CD4-positive, alpha-beta T cell treated with Interferon alpha-2 for 1 hour (primary cell): ENCODE results near the gene TMEM131.
"Not testable (repeated sequence)": the region's sequence is repeated elsewhere in the genome, so short reads cannot be mapped to it uniquely, and the experiment has no call there.

Experiments
- DNase-seq, 2 donors: peaks; one replicate each; pipeline ENCODE4 v3.0.0-alpha.2; 2020 to 2022

The TMEM131 gene

DNA sequence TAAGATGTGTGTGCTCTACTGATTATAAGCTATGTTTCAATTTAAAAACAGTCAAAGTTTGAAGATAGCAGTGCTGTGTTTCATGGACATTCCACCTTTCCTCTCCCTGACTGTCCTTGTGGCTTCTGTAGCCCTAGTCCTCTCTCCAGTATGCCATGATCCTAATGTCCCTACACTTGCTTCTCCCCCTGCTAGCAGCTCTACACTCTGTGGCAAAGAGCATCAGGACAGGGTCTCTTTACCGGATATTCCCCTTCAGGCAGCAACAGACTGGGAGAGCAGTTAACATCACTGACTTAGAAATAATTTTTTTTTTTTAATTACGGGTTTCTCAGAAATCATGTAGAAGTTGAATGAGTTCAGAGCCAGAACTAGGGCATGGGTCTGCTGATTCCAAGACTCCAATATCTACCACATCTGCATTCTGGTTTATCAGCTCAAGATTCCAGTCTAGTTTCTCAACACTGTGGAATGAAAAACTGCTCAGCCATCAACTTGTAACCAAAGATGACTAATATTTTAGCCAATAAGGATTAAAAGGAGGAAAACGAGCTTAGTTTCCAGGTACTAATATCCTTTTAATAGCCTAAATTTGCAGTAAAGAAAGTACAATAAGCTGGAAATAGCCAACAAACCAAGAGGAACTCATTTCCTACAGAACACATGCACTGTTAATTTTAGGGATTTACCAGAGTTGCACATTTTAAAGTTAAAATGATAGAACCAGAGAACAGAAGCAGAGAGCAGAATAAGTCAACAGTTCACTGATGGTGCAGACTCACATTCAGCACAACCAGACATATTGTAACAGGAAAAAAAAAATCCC lies 45.2 kb downstream of the TMEM131 start:
- no peak for DNase-seq

DNA sequence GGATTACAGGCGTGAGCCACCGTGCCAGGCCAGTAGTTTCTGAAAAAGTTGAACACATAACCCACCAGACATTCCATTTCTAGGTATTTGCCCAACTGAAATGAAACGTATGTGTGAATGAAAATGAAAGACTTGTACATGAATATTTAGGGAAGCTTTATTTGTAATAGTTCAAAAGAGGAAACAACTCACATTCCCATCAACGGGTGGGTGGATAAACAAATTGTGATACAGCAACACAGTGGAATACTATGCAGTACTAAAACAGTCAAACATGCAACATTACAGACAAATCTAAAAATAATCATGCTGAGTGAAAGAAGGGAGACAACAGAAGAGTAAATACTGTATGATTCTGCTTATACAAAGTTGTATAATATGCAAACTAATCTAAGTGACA lies 46.8 kb downstream of the TMEM131 start:
- no peak for DNase-seq

DNA sequence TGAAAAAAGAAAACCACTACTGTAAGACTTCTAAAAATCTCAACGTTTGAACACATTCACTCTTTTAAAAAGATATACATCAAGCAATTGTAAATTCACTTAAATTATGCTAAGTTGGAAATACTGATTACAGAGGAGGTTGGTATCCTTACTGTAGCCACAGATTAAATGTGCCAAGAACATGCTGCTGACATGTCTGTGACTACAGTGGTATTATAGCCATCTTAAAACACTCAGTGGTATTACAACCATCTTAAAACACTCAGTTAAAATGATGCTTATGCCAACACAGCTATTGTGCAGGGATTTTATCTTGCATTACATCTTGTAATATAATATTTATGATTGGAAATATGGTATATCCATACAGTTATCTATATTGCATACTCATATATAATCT lies 50.0 kb downstream of the TMEM131 start:
- DNase-seq: no peak

DNA sequence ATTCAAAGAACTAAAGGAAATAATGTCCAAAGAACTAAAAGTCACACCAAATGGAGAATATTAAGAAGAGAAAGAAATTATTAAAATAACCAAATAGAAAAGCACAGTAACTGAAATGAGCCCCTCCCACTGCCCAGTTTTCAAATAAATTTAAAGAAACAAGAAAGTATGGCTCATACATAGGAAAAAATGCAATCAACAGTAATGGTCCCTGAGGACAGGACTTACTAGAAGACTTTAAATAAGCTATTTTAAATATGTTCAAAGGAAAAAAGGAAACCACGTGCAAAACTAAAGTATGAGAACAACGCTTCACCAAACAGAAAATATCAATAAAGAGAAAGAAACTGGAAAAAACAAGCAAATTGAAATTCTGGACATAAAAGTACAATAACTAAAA lies 58.9 kb downstream of the TMEM131 start:
- no peak for DNase-seq

DNA sequence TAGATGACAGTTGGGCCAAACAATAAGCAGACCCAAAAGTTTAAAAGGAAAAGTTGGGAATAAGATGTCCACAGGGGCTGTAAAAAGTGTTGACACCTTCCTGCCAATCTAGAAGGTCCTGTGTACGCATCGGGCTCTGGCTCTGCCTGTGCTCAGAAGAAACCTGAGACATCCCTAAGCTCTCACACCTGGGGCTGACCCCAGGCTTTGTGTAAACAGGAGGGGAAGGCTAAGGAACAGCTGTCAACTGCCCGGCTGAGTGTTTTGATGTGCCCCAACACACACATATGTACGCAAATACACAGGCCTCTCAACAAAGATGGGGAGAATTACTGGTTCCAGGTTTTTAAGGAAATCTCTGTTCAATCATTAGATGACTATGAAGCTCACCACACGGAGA lies 59.5 kb downstream of the TMEM131 start:
- DNase-seq: no peak

DNA sequence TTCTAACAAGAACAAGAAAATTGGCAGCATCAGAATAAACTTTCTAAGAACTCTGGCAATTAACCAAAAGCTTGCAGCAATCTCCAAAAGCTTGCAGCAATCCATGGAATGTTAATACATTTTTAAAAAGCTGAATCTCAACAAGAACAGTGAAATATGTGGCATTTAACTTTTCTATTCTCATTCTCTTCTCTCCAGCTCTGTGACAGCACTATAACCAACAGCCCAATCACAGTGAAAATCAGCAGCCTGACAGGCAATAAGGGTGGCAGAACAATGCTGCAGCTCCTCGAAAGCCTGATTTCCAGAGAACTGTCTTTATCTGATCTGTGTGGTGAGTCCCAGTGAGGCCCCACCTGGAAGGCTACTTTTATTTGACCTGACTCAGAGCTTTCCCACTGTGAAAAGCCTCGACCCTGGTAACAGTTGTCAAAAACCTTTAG lies 60.0 kb downstream of the TMEM131 start:
- no peak for DNase-seq

DNA sequence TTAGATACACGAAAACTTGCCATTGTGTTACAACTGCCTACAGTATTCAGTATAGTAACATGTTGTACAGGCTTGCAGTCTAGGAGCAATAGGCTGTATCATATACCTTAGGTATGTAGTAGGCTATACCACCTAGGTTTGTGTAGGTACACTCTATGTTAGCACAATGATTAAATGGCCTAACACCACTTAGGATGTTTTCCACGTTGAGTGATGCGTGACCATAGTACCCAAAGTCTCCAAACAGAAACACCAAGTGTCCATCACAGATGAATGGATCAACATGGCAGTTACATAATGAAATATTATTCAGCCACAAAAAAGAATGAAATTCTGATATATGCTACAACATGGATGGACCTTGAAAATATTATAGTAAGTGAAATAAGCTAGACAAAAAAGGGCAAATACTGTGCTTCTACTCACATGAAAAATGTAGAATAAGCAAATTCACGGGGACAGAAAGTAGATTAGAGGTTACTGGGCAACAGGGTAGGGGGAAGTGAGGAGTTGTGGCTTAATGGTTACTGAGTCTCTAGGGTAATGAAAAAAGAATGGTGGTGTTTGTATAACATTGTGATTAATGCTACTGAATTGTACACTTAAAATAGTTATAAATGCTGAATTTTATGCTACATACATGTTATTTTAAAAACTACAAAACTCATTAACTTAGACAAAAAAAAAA lies 62.6 kb downstream of the TMEM131 start:
- no peak for DNase-seq

DNA sequence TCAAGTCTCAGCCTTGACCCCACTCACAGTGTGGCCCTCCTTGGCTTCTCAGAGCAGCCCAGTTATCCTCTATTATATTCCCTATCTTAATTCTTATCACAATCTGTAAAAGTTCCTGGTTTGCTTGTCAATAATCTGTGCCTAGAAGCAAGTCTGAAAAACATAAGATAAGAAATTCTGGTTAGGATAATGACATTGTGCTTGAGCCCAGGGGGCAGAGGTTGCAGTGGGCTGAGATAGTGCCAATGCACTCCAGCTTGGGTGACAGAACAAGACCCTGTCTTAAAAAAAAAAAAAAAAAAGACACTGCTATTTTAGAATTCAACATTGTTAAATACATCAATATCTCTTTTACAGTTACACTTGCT lies 63.9 kb downstream of the TMEM131 start:
- no peak for DNase-seq

DNA sequence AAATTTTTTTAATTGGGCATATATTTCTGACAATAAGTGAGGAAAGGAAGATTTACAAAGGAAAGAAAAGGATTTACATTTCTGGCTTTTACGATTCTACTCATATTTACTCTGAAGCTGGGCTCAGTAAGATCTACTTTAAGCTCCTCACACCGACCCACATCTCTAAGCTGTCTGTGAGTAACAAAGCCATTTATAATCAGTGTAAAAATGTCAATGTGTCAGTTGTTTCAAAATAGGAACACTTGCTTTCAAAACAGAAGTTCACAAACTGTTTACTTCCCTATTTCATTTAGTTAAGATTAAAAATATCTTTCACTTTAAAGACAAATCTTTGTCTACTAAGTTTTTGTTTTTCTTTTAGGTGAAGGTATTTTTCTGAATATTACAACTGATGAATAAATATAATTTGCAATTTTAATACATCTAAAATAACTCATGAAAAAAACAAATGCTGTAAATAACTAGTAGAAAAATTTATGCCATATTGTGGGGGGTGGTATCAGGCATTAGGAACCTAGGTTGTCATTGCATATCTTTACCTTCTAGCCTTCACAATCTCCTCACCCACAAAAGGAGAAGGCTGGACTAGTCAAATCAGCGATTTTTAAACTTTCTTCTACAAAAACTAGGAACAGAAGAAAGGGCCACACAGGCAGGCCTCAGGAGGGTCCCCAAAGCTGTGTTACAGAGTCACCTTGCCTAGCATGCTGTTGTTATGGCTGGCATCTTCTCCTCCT lies 64.5 kb downstream of the TMEM131 start:
- DNase-seq: no peak

DNA sequence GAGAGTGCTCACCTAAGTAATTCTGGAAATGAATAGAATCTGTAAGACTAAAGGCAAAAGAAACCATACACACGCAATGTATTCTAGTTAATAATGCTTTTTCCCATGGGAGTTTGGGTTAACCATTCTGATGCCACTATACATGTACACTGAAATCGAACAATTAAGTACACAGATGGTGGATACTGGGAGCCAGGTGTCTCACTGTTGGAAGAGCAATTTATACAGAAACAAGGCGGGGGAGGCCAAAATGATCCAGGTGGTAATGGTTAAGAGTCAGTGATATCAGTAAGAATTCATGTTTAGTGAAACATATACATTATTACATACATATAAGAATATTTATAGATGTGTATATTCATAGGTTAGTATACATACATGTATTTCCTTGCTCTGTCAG lies 67.2 kb downstream of the TMEM131 start:
- DNase-seq: no peak

DNA sequence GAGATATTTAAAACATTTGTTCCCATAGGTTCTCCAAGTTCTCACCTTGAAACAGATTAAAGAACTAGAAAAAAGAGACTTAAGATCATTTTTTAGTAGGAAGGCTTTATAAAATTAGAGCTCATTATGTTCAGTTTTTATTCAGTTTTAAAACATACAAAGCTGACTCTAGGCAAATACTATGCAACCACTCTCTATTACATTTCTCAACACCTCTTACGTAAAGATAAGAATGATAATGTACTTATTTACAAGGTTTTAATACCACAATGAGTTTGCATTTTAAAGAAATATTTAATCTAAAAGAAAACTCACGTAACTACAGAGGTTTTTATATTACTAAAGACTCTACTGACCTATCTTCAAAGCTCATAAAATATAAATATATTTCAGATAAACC lies 68.8 kb downstream of the TMEM131 start:
- DNase-seq: no peak

DNA sequence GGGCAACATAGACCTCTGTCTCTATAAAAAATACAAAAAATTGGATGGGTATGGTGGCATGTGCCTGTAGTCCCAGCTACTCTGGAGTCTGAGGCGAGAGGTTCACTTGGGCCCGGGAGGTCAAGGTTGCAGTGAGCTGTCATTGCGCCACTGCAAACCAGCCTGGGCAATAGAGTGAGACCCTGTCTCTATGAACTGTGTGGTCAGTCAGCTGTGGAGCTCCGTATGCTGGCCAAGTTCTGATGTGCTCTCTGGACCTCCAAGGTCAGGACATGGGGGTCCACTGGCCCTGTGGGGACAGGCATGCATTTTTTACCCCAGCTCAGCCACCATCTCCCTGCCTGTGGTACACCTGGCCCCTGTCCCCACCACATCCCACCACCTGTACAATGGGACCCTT lies 71.6 kb downstream of the TMEM131 start:
- no peak for DNase-seq

DNA sequence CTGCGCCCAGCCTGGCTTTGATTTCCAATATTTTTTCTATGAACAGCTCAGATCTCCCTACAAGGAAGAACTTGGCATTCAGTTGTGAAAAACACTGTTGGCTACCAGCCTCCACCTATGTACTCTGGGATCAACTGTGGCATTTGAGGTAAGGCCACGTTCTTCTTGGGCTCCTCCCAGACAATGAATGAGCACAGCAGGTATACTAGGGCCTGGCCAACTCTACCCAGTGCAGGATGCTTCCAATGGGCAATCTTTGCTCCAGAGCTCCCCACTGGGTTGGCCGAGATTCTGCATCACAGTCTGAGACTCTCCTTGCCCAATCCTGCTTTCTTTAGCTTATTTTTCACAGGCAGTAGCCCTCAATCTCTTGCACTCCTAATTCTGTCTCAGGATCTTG lies 75.9 kb downstream of the TMEM131 start:
- no peak for DNase-seq

DNA sequence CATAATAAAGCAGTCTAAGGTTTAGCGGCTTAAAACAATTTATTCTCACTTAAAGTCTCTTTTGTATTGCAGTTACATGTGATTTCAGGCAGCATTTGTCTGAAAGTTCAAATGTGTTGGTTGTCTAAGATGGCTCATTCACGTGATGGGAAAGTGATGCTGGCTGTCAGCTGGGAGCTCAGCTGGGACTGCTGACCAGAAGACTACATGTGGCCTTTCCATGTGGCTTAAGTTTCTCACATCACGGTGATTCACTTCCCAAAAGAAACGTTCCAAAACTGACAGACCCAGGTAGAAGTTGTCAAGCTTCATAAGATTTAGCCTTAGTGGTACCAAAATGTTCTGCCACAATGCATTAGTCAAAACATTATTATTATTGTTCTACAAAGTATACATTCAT lies 76.9 kb downstream of the TMEM131 start:
- DNase-seq: no peak

DNA sequence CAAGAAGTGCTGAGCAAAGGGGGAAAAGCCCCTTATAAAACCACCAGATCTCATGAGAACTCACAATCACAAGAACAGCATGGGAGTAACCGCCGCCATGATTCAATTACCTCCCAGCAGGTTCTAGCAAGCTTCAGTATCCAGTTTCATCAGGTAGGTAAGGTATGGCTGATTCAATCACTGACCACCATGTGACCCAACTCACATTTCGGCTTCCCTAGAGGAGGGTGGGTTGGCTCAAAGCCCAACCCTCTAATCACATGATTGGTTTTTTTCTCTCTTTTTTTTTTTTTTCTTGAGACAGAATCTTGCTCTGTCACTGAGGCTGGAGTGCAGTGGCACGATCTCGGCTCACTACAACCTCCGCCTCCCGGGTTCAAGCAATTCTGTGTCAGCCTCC lies 78.1 kb downstream of the TMEM131 start:
- DNase-seq: not testable (repeated sequence)

DNA sequence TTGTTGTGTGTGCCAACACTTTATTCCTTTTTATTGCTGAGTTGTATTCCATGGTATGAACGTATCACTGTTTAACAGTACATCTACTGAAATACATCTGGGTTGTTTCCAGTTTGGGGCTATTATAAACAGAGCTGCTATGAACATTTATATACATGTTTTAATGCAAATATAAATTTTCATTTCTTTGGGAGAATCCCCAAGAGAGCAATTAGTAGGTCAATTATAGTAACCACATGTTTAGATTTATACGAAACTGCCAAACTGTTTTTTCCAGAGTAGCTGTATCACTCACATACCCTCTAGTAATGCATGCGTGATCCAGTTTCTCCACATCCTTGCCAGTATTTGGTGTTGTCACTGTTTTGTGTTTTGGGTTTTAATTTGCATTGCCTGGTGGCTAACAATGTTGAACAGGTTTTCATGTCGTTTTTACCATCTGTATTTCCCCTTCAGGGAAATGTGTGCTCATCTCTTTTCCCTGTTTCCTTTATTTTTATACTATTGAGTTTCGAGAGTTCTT lies 81.0 kb downstream of the TMEM131 start:
- DNase-seq: no peak

DNA sequence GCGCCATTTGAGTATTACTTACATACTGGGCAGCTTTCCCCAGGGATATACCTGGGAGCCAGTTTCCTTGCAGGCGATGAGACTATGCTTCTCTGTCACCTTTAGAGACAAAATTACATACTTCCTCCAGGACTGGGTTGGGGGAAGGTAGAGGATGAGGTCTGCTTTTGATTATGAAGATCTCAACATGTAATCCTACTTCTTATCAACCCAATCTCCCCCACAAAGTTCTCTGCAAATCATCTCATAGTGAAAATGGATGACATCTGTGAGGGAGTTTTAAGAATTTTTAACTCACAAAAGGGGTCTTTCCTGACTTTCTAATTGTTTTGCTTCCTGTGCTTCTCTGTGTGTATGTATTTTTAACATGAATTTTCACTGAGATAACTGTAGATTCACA lies 81.9 kb downstream of the TMEM131 start:
- no peak for DNase-seq

DNA sequence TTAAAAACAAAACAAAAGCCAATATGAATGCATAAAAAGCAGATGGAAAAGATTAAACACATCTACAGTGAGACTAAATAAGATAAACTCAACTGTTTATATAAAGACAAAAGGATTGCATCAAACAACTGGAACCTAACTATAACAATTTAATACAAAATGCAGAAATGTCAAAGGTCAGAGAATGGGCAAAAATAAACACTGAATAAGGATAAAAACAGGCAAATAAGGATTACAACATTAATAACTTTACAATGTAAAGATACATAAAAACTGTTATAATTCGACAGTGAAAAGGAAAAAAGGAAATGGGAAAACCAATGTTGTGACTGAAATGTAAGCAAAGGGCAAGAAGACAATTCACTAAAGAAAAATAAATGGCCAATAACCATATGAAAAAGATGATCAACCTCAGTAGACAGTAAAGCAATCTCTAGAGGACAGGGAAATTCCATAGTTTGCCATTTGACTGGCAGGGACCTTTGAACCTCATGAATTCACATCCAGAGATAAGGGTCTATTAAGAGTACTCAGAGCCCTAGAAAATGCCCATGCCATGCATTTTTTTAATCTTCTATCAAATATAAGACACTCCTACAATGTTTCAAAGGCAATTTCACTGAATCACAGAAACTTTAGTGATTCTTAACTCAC lies 83.7 kb downstream of the TMEM131 start:
- no peak for DNase-seq

DNA sequence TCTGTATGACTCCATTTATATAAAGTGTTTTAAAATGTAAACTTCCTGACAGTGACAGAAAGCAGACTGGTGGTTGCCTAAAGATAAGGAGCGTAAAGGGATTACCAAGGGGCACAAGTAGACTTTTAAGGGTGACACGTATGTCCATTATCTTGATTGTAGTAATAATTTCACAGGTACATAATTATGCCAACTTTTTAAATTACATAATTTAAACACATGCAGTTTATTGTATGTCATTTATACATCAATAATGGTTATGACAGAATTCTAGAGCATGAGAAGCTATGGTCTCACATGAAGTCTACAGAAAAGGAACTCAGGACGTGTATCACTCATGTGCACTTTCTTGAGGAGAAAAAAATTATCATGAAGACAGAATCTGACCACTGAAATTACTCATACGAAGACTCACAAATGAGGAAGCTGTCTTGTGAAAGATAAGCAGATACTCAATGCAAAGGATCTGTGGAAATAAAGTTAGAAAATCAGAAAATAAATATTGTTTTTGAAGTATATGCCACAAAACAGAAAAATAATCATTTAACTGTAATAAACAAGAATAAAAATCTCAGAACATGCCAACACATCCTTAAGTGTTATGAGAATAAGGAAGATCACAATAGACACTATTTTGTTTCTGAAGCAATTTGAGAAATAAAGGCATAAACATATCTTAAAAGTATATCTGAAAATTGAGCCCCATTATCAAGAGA lies 84.4 kb downstream of the TMEM131 start:
- DNase-seq: peak in 1 of 2 donors; percentile 3

DNA sequence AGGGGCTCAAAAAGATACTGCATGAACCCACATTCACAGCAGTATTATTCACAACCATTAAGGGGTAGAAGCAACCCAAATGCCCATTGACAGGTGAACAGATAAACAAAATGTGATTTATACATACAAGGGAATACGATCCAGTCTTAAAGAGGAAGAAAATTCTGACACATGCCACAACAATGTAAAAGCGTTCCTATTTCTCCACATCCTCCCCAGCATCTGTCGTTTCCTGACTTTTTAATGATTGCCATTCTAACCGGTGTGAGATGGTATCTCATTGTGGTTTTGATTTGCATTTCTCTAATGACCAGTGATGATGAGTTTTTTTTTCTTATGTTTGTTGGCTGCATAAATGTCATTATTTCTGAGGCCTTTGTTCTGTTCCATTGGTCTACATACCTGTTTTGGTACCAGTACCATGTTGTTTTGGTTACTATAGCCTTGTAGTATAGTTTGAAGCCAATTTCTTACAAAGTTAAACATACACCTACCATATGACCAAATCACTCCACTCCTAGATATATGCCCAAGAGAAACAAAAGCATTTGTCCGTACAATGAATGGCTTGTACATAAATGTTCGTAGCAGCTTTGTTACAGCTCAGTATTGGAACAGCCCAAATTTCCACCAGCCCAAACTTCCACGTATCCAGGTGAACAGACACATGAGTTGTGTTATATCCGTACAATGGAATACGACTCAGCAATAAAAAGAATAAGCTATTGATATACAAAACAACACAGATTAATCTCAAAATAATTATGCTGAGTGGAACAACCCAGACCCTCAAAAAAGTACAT lies 85.1 kb downstream of the TMEM131 start:
- no peak for DNase-seq

DNA sequence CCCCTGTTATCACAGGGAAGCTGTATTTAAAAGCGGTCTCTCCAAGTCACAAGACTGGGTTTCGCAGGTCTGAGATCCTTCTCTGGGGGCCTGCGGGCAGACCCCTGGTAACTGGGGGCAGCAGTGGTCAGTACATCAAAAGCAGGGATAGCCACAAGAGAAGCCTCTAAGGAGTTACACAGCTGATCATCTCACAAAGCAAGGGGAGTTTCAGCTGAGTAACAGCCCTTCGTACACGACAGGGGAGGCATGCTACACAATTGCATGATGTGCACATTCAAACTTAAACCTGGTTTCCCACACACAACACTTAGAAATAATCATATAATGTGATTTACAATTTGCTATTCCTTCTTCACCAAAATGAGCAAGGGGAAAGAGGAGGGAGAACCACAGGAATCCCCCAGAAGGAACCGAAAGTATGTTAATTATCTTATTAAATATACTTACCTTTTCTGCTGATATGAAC lies 87.5 kb downstream of the TMEM131 start:
- DNase-seq: no peak
